Panc1 (cell line): ENCODE results near the gene TP53BP2. TPM values are rescaled to one million over a fixed set of nuclear protein-coding genes. Genes with fewer than 3 reads are reported as not detected.
A peak's percentile ranks its signal among the peaks of the same experiment; 100 is the strongest.

Experiments
- ATAC-seq: fragments of 200-7000 bp; cut with Tn5 transposase; 2 replicates; pipeline ENCODE4 v1.9.1; 2020; ENCODE audit warnings: mild to moderate bottlenecking, moderate library complexity
- BruUV-seq: library from RNA; stranded (reverse); fragments of 400-500 nt; replicated peaks from 2 replicates; lab custom pipeline; 2021; lab: Mats Ljungman, UMichigan
- CTCF ChIA-PET: fragments of 300-600 bp; sonication (Branson Sonifier 250); formaldehyde crosslinking; loops from one replicate; lab custom pipeline; 2022; ENCODE audit warnings: antibody characterized with exemption; lab: Charles Lee
- POLR2A ChIA-PET: fragments of 300-600 bp; sonication (Branson Sonifier 250); formaldehyde crosslinking; loops from one replicate; lab custom pipeline; 2022; ENCODE audit warnings: antibody characterized with exemption; lab: Charles Lee
- DNase-seq: peaks from one replicate; pipeline ENCODE4 v3.0.0-alpha.2; 2010; ENCODE audit warnings: low read depth, low spot score
- H3K27ac ChIP-seq: 2 replicates; pipeline ENCODE4 v1.5.1; 2011; ENCODE audit warnings: mild to moderate bottlenecking, low read length, inconsistent platforms
- H3K27me3 ChIP-seq: fragments of 200-500 bp; sonication (Bioruptor generic); 2 replicates; pipeline ENCODE4 v1.6.0; 2014; ENCODE audit warnings: low read length, inconsistent platforms; ENCODE audit not compliant: control insufficient read depth, insufficient read depth
- H3K36me3 ChIP-seq: fragments of 200-500 bp; sonication (Bioruptor generic); 2 replicates; pipeline ENCODE4 v1.5.1; 2014; ENCODE audit warnings: inconsistent platforms, mild to moderate bottlenecking, low read length, moderate library complexity; ENCODE audit not compliant: control insufficient read depth, insufficient read depth
- H3K4me1 ChIP-seq: 2 replicates; pipeline ENCODE4 v1.5.1; 2011; ENCODE audit warnings: inconsistent platforms, mild to moderate bottlenecking, low read length, moderate library complexity; ENCODE audit not compliant: control insufficient read depth, insufficient read depth
- H3K4me3 ChIP-seq, 2 experiments: 2 replicates each; pipeline ENCODE4 v1.5.1; 2011 to 2012; ENCODE audit warnings: low read depth in 2 of 2, low read length in 2 of 2, mild to moderate bottlenecking in 2 of 2, inconsistent platforms in 1 of 2, moderate library complexity in 1 of 2
- H3K9me3 ChIP-seq: fragments of 200-500 bp; sonication (Bioruptor generic); 2 replicates; pipeline ENCODE4 v1.5.1; 2014; ENCODE audit warnings: low read depth, mild to moderate bottlenecking, inconsistent platforms, low read length, moderate library complexity; ENCODE audit not compliant: control insufficient read depth, insufficient read depth
- CTCF ChIP-seq: fragments of 450-650 bp; IDR thresholded peaks from 2 replicates; pipeline ENCODE4 v1.5.1; 2017; ENCODE audit warnings: mild to moderate bottlenecking
- POLR2AphosphoS5 ChIP-seq: IDR thresholded peaks from 2 replicates; pipeline ENCODE4 v1.6.1; 2012; ENCODE audit warnings: mild to moderate bottlenecking, low read depth, low read length, moderate library complexity
- REST ChIP-seq, 2 experiments: IDR thresholded peaks; 2 replicates each; pipeline ENCODE4 v1.6.1; 2011 to 2012; ENCODE audit warnings: low read depth in 2 of 2, control low read depth in 1 of 2, low read length in 1 of 2, mild to moderate bottlenecking in 1 of 2, moderate library complexity in 1 of 2; ENCODE audit not compliant: insufficient read depth in 1 of 2
- SIN3A ChIP-seq: IDR thresholded peaks from 2 replicates; pipeline ENCODE4 v1.6.1; 2012; ENCODE audit warnings: low read depth, mild to moderate bottlenecking, low read length, moderate library complexity, borderline replicate concordance; ENCODE audit not compliant: insufficient read depth
- TCF7L2 ChIP-seq: IDR thresholded peaks from 2 replicates; pipeline ENCODE4 v1.6.1; 2011; ENCODE audit warnings: mild to moderate bottlenecking, low read depth, low read length, inconsistent platforms
- in situ Hi-C: cut with HindIII; loops from 2 replicates; pipeline ENCODE4 v1.10.0; 2016; ENCODE audit warnings: low sequenced_read_pairs, low pct_unique_long_range_greater_than_20kb
- intact Hi-C: fragments of 100-400 bp; cut with micrococcal nuclease; formaldehyde crosslinking; loops from one replicate; pipeline ENCODE4 v1.10.0; 2022; ENCODE audit not compliant: unreplicated experiment
- total RNA-seq: library from RNA; stranded (reverse); gene quantifications from one replicate; pipeline ENCODE4 v1.2.1, GENCODE V29; 2021; ENCODE audit not compliant: unreplicated experiment

Gene TP53BP2
- total RNA-seq, 1 experiment from 2014 or later, result 51.4 TPM

GRCh38 chr1:223815020-223815853 lies 30.5 kb downstream of the TP53BP2 start:
- TF ChIP-seq REST (IDR thresholded peaks at IDR 0.05; ENCODE audit: insufficient read depth in 1 of 2, low read depth in 2 of 2, low read length in 1 of 2) (no peak), TCF7L2 (no peak), CTCF (no peak), POLR2AphosphoS5 (no peak)
- BruUV-seq, result no TSS peak
- peak; percentile 30; the same call in 1 of the 2 replicates for ATAC-seq
- no peak overlapping the region for H3K4me3 ChIP-seq
- ChIA-PET CTCF (no interaction called here), POLR2A (no interaction called here)
- intact Hi-C loops (no loop called here), in situ Hi-C loops (no loop called here)
- no peak overlapping the region for H3K27ac ChIP-seq
- peaks cover 12% of the 10 kb centered on the region for H3K36me3 ChIP-seq
- no peaks in the 10 kb centered on the region for H3K9me3 ChIP-seq
- H3K4me1 ChIP-seq, result peaks cover 15% of the 10 kb centered on the region
- H3K27me3 ChIP-seq, result no peaks in the 10 kb centered on the region
- DNase-seq, result no peak

GRCh38 chr1:223813645-223814044 lies 32.1 kb downstream of the TP53BP2 start:
- CTCF ChIA-PET, result no interaction called here

More at GRCh38 chr1:223813645-223814044, 32.1 kb downstream of the TP53BP2 start:
- Histone ChIP-seq H3K27me3 (no peaks in the 10 kb centered on the region), H3K4me3 (no peak overlapping the region), H3K27ac (no peak overlapping the region), H3K36me3 (peaks cover 15% of the 10 kb centered on the region), H3K4me1 (peaks cover 12% of the 10 kb centered on the region; the same call in 1 of the 2 replicates), H3K9me3 (no peaks in the 10 kb centered on the region)
- POLR2A ChIA-PET, result no interaction called here
- TF ChIP-seq REST (IDR thresholded peaks at IDR 0.05; ENCODE audit: insufficient read depth in 1 of 2, low read depth in 2 of 2, low read length in 1 of 2) (no peak), CTCF (no peak), TCF7L2 (no peak), SIN3A (no peak), POLR2AphosphoS5 (no peak)
- intact Hi-C loops, result no loop called here
- DNase-seq (no peak), ATAC-seq (no peak)
- no TSS peak for BruUV-seq
- in situ Hi-C loops, result no loop called here
